ENCODE measurements around the gene DMRTC2. TPM values are rescaled to one million over a fixed set of nuclear protein-coding genes. Genes with fewer than 3 reads are reported as not detected.

The DMRTC2 gene
- total RNA-seq, 1 experiment from 2014 or later = not detected

GRCh38 chr19:41844601-41845000, 241 bp upstream of the DMRTC2 start, which contains the start of gene LYPD4:
Gene LYPD4 (minus strand): TSS chr19:41844683. CDS start chr19:41839285, 5,398 bp downstream.
- no peaks in the 10 kb centered on the region for H3K9me2 ChIP-seq (ENCODE audit: insufficient read depth)
- H3K27me3 ChIP-seq (ENCODE audit: insufficient read depth, low read length) = no peaks in the 10 kb centered on the region
- no peak within 1 kb of the TSS for H3K27ac ChIP-seq (ENCODE audit: low read depth, low read length)
- H3K36me3 ChIP-seq (ENCODE audit: control insufficient read depth in 1 of 2, insufficient read depth in 2 of 2, low read length in 2 of 2) = no peaks in the 10 kb centered on the region
- ChIA-PET CTCF (no interaction called here), RAD21 (ENCODE audit: low non-redundant PET in 1 of 2, low total read pairs in 2 of 2, uncharacterized antibody in 2 of 2, unreplicated experiment in 2 of 2) (no interaction called here), POLR2A (no interaction called here)
- DNase-seq (ENCODE audit: low read depth, low spot score) = no peak
- no peak within 1 kb of the TSS for H3K9ac ChIP-seq (ENCODE audit: low read length)
- H2AFZ ChIP-seq (ENCODE audit: low read depth, low read length, poor library complexity, severe bottlenecking) = no peak within 1 kb of the TSS
- intact Hi-C loops (cut with micrococcal nuclease) = no loop called here
- H3K79me2 ChIP-seq (ENCODE audit: insufficient read depth, low read length) = no peaks in the 10 kb centered on the region
- H3K4me3 ChIP-seq (replicated peaks in 1 of 2; ENCODE audit: low read depth in 1 of 2, low read length in 2 of 2) = no peak within 1 kb of the TSS
- no TSS peak for BruUV-seq (replicated peaks)
- H3K9me3 ChIP-seq (ENCODE audit: control insufficient read depth in 1 of 2, insufficient read depth in 1 of 2, low read depth in 1 of 2, low read length in 2 of 2) = no peaks in the 10 kb centered on the region
- H3K4me1 ChIP-seq (ENCODE audit: control insufficient read depth in 1 of 2, insufficient read depth in 2 of 2, low read length in 2 of 2) = no peaks in the 10 kb centered on the region
- TF ChIP-seq MAX (IDR thresholded peaks at IDR 0.05) (no peak), FOSL1 (IDR thresholded peaks at IDR 0.05; ENCODE audit: low read depth) (no peak), ELF1 (IDR thresholded peaks at IDR 0.05; ENCODE audit: borderline replicate concordance, low read depth) (no peak), POLR2AphosphoS5 (IDR thresholded peaks at IDR 0.05; ENCODE audit: low read depth, low read length) (no peak), JUND (IDR thresholded peaks at IDR 0.05) (no peak), EZH2phosphoT487 (IDR thresholded peaks at IDR 0.05; ENCODE audit: borderline replicate concordance) (no peak), SIN3A (IDR thresholded peaks at IDR 0.05; ENCODE audit: low read depth) (no peak), CEBPB (IDR thresholded peaks at IDR 0.05; ENCODE audit: low read depth) (no peak), YY1 (IDR thresholded peaks at IDR 0.05; ENCODE audit: extremely low read depth, insufficient replicate concordance, low read depth, low read length) (no peak), CTCF (IDR thresholded peaks at IDR 0.05 in 2 of 3, conservative IDR thresholded peaks at IDR 0.05 in 1 of 3; ENCODE audit: borderline replicate concordance in 1 of 3, insufficient read depth in 1 of 3, low read depth in 2 of 3, low read length in 2 of 3) (no peak), ATF3 (IDR thresholded peaks at IDR 0.05) (no peak), CBX3 (IDR thresholded peaks at IDR 0.05; ENCODE audit: low read depth) (no peak), TCF7L2 (IDR thresholded peaks at IDR 0.05; ENCODE audit: borderline replicate concordance, extremely low read depth, insufficient read depth, insufficient read length) (no peak), SP1 (IDR thresholded peaks at IDR 0.05; ENCODE audit: low read depth) (no peak), POLR2A (IDR thresholded peaks at IDR 0.05; ENCODE audit: borderline replicate concordance, extremely low read depth, insufficient read depth, insufficient read length) (no peak), ZBTB33 (IDR thresholded peaks at IDR 0.05; ENCODE audit: extremely low read depth, insufficient replicate concordance, low read length) (no peak), ZFX (IDR thresholded peaks at IDR 0.05) (no peak), EGR1 (IDR thresholded peaks at IDR 0.05; ENCODE audit: low read depth) (no peak)
- H3K4me2 ChIP-seq (ENCODE audit: low read length) = no peak within 1 kb of the TSS
- no peaks in the 10 kb centered on the region for H4K20me1 ChIP-seq (ENCODE audit: insufficient read depth)
- ATAC-seq = peak; percentile 77

Data from HCT116 (cell line).